Measurements from ENCODE around the gene PTTG1IP.

PTTG1IP gene

DNA sequence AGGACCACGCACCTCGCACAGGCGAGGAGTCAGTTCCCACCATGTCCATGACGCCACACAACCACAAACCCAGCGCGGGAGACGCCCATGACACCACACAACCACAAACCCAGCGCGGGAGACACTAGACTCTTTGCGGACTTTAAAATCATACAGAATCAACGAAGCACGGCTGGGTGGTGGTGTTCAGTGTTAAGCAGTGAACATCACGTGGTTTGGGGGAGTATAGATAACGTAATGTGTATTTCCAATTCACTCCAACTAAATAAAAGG, 19.2 kb downstream of the PTTG1IP start:
- no peak for DNase-seq (ENCODE audit: low read depth)
- TF ChIP-seq, protein P1, sequence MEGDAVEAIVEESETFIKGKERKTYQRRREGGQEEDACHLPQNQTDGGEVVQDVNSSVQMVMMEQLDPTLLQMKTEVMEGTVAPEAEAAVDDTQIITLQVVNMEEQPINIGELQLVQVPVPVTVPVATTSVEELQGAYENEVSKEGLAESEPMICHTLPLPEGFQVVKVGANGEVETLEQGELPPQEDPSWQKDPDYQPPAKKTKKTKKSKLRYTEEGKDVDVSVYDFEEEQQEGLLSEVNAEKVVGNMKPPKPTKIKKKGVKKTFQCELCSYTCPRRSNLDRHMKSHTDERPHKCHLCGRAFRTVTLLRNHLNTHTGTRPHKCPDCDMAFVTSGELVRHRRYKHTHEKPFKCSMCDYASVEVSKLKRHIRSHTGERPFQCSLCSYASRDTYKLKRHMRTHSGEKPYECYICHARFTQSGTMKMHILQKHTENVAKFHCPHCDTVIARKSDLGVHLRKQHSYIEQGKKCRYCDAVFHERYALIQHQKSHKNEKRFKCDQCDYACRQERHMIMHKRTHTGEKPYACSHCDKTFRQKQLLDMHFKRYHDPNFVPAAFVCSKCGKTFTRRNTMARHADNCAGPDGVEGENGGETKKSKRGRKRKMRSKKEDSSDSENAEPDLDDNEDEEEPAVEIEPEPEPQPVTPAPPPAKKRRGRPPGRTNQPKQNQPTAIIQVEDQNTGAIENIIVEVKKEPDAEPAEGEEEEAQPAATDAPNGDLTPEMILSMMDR (conservative IDR thresholded peaks at IDR 0.05; ENCODE audit: control insufficient read depth, insufficient read depth, low read depth, low read length), result no peak
- no peak overlapping the region for H3K4me3 ChIP-seq (ENCODE audit: control insufficient read depth, low read depth, low read length)

DNA sequence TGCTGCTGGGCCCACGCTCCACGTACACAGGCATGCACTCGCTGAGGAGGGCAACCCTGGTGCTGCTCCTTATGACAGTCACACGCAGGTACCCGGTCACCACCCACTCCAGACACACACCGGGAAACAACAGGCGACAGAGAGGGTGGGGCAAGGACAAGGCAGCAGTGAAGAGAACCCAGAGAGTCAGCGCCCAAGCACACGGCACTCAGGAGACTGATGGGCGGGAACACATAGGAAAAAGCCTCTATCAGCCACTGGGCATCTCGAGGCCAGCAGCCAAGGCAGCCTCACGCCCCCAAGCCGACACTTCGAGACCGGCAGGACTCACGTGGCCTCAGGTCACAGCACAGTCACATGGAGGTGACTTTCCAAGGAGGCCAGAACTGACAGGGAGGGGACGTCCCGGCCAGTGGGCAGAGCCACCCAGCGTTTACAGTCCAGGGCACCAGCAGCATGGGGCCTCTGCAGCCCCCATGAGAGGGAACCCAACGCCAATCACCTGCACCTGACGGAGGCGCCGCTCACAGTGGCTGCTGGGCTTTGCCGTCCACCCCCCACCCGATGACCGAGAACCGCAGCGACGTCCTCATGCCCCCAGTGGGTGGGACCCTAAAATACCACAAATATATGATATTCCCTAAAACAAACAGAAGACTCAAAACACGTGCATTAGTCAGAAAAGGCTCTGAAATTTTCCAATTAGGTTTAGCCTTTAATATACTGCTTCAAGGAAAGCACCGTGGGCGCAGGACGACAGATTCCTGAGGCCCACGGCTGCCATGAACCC, 19.7 kb downstream of the PTTG1IP start:
- DNase-seq (ENCODE audit: low read depth), result no peak
- H3K4me3 ChIP-seq (ENCODE audit: control insufficient read depth, low read depth, low read length), result no peak overlapping the region
- TF ChIP-seq, protein P1 (conservative IDR thresholded peaks at IDR 0.05; ENCODE audit: control insufficient read depth, insufficient read depth, low read depth, low read length), result no peak

DNA sequence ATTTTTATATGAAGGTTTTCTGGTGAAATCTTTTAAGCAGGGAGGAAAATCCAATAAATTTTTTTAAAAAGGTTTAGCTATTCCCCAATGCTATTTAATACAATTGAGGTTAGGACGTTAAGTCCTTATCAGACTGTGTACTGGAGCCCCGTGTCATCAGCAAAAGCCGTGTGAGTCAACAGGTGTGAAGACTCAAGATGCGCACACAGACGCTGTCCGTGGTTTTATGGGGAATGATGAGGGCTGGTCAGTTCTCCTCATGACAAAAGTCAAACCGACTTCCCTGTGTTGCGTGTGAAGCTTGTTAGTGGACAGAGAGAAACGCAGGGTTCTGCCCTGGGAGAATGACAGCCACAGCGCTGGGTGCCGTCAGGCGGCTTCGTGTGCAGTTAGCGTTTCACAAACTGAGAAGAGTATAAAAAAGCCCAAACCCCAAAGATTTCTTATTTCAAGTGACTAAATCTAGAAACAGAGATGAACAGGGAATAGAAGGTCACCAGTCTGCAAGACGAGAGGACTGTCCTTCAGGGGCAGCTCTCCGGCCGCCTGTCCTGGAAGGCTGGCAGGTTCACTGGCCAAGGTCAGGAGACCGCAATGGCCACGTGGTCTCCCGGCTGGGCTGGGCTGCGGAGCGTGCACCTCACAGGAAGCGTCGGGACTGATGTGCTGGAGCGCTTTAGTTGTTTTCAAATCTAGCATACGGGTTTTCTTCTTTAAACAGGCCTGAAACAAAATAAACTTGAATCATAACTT, 22.4 kb downstream of the PTTG1IP start:
- TF ChIP-seq, protein P1 (conservative IDR thresholded peaks at IDR 0.05; ENCODE audit: control insufficient read depth, insufficient read depth, low read depth, low read length), result no peak
- H3K4me3 ChIP-seq (ENCODE audit: control insufficient read depth, low read depth, low read length), result no peak overlapping the region
- DNase-seq (ENCODE audit: low read depth), result no peak

DNA sequence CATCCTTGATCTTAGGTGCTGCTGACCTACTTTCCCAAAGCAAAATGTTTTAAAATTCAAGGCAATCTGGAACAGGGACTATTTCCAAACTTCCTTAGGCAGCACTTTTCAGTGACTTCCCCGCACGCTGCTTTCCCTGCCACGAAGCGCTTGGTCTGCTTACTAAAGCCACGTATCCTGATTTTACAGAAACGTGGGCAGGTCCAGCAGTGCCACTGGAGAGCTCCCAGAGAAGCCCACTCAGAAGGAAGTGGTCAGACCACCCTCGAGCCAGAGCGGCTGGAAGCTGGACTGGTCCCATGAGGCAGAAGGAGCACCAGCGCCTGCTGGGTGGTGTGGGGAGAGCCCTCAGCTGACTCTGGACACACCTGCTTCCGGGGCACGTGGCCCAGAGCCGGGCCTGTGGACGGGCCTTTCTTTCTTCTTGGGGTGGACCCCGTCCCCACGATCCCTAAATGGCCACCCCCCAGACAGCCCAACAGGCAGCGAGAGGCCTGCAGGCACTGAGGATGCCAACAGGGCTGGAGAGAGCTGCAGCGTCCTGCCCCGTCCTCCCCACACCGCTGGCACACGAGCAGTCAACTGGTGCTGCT, 23.2 kb downstream of the PTTG1IP start:
- TF ChIP-seq, protein P1 (conservative IDR thresholded peaks at IDR 0.05; ENCODE audit: control insufficient read depth, insufficient read depth, low read depth, low read length), result no peak
- no peak for DNase-seq (ENCODE audit: low read depth)
- no peak overlapping the region for H3K4me3 ChIP-seq (ENCODE audit: control insufficient read depth, low read depth, low read length)

DNA sequence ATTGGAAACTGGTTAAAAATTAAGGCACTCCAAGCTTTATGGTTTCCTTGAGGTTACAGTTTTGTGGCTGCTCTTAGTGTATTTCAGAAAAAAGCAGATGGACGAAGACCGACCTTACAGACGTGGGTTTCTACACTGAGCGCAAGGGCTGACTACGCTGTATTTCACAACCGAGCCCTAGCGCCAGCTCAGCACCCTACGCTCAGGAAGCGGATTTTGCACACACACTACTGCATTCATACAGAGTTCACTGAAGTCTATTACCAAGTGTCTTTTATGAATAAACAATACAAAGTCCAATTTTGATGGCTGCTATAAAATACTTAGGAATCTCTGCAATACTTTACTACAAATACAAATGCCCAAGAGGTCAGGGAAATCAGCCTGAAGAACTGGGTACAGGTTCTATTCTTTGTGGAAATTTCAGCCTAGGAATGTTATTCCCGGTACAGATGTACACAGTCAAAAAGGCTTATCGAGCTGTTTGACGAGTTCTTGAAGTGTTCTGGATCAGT, 23.8 kb downstream of the PTTG1IP start:
- H3K4me3 ChIP-seq (ENCODE audit: control insufficient read depth, low read depth, low read length), result no peak overlapping the region
- no peak for DNase-seq (ENCODE audit: low read depth)
- TF ChIP-seq, protein P1 (conservative IDR thresholded peaks at IDR 0.05; ENCODE audit: control insufficient read depth, insufficient read depth, low read depth, low read length), result no peak

DNA sequence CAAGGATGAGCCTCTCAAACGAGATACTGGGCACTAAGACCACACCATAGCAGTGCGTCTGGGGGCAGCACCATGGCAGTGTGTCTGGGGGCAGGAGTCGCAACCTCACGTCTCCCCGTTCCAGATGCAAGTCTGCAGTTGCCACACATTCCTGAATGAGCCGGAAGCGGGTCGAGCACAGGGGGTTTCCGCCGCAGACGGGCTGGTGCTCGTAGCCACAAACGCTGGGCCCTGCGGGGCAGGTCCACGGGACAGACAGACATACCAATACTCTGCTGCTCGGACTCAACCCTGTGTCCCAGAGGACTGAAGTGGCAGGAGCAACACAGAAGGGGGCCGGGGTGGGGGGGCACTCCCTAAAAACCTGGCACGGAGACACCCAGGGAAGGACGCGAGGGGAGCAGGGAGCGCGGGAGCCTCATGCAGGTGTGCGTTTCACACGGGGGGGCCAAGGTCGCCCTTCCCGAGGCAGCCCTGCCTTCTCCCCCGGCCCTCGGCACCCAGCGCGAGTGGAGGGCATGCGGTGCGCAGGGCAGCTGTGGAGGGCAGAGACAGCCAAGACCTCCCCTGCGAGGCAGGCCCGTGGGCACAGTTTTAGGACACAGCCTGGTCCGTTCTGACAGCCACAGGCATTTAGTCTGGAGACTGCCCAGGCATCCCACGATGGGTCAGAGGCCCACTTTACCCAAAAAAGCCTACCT, 24.5 kb downstream of the PTTG1IP start:
- DNase-seq (ENCODE audit: low read depth), result no peak
- TF ChIP-seq, protein P1 (conservative IDR thresholded peaks at IDR 0.05; ENCODE audit: control insufficient read depth, insufficient read depth, low read depth, low read length), result no peak
- no peak overlapping the region for H3K4me3 ChIP-seq (ENCODE audit: control insufficient read depth, low read depth, low read length)

Data from fibroblast of mammary gland (primary cell).